Loucy (cell line): ENCODE data around the gene GIPR.

Experiments
- H2AFZ ChIP-seq: fragments of 200-600 bp; sonication (generic); 2 replicates; pipeline ENCODE4 v1.6.0; 2016; ENCODE audit warnings: antibody characterized with exemption, mild to moderate bottlenecking, low read length, moderate library complexity
- H3F3A ChIP-seq: fragments of 200-600 bp; 2 replicates; pipeline ENCODE4 v1.6.0; 2016; ENCODE audit warnings: antibody characterized with exemption, low read depth, mild to moderate bottlenecking
- H3K27me3 ChIP-seq: fragments of 200-600 bp; sonication (generic); 2 replicates; pipeline ENCODE4 v1.6.1; 2014; ENCODE audit warnings: low read length, mild to moderate bottlenecking; ENCODE audit not compliant: insufficient read depth, poor library complexity, severe bottlenecking
- H3K36me3 ChIP-seq: fragments of 200-600 bp; sonication (generic); 2 replicates; pipeline ENCODE4 v1.6.1; 2016; ENCODE audit warnings: low read length; ENCODE audit not compliant: insufficient read depth
- H3K4me1 ChIP-seq: fragments of 200-600 bp; sonication (generic); 2 replicates; pipeline ENCODE4 v1.5.1; 2014; ENCODE audit warnings: low read length, mild to moderate bottlenecking; ENCODE audit not compliant: insufficient read depth, poor library complexity, severe bottlenecking
- H3K4me2 ChIP-seq: fragments of 200-600 bp; sonication (generic); 2 replicates; pipeline ENCODE4 v1.6.0; 2014; ENCODE audit warnings: antibody characterized with exemption, low read length, low read depth, mild to moderate bottlenecking; ENCODE audit not compliant: poor library complexity, severe bottlenecking
- H3K4me3 ChIP-seq: fragments of 200-600 bp; sonication (generic); 2 replicates; pipeline ENCODE4 v1.5.1; 2014; ENCODE audit warnings: low read length, mild to moderate bottlenecking, mixed read lengths; ENCODE audit not compliant: poor library complexity, severe bottlenecking
- H3K79me2 ChIP-seq: fragments of 200-600 bp; sonication (generic); 2 replicates; pipeline ENCODE4 v1.6.1; 2014; ENCODE audit warnings: low read length; ENCODE audit not compliant: insufficient read depth
- H3K9ac ChIP-seq: fragments of 200-600 bp; sonication (generic); 2 replicates; pipeline ENCODE4 v1.6.0; 2014; ENCODE audit warnings: mild to moderate bottlenecking, low read depth, low read length, moderate library complexity; ENCODE audit not compliant: poor library complexity, severe bottlenecking
- H3K9me2 ChIP-seq: fragments of 200-600 bp; sonication (generic); replicated peaks from 2 replicates; pipeline ENCODE4 v1.6.1; 2016; ENCODE audit warnings: low read depth, low read length, mixed read lengths
- H3K9me3 ChIP-seq: fragments of 200-600 bp; sonication (generic); 2 replicates; pipeline ENCODE4 v1.6.1; 2014; ENCODE audit warnings: mild to moderate bottlenecking, antibody characterized with exemption, low read length, low read depth; ENCODE audit not compliant: insufficient read depth
- H4K20me1 ChIP-seq: fragments of 200-600 bp; sonication (generic); 2 replicates; pipeline ENCODE4 v1.6.0; 2014; ENCODE audit warnings: antibody characterized with exemption, low read length, mild to moderate bottlenecking; ENCODE audit not compliant: insufficient read depth, poor library complexity, severe bottlenecking
- EZH2phosphoT487 ChIP-seq: fragments of 200-600 bp; IDR thresholded peaks from 2 replicates; pipeline ENCODE4 v1.6.1; 2018; ENCODE audit warnings: antibody characterized with exemption, mild to moderate bottlenecking, moderate library complexity, borderline replicate concordance
- TF ChIP-seq, protein P1 (sequence below): fragments of 200-600 bp; sonication (generic); conservative IDR thresholded peaks from 2 replicates; pipeline ENCODE4 v1.5.1; 2014; ENCODE audit warnings: mild to moderate bottlenecking, antibody characterized with exemption, low read length

The GIPR gene

DNA sequence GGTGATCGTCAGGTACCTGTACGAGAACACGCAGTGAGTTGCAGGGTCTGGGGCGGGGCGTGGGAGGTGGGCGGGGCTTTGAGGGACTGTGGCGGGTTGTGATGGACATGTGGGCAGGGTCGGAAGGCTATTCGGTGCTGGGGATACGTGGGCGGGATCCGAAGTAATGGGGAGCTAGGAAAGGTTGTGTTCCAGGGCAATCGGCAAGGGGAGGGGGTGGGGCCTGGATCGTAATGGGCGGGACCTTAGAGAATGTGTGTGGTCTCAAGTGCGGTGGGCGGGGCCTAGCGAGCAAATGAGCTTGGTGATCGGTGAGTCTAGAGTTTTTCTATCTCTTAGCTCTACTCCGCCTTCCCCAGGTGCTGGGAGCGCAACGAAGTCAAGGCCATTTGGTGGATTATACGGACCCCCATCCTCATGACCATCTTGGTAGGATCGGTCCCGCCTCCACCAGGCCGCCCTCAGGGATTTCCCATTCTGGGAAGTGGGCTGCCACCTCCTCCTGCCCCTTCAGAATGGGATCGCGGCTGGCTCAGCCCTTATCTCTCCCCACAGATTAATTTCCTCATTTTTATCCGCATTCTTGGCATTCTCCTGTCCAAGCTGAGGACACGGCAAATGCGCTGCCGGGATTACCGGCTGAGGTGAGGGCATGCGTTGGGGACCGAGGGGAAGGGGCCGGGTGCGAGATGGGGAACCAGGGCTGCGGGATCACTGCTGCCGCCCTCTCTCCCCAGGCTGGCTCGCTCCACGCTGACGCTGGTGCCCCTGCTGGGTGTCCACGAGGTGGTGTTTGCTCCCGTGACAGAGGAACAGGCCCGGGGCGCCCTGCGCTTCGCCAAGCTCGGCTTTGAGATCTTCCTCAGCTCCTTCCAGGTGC lies 9.6 kb downstream of the GIPR start:
- no peaks in the 10 kb centered on the region for H3K36me3 ChIP-seq
- H3K4me1 ChIP-seq: peaks cover 3% of the 10 kb centered on the region
- H3K79me2 ChIP-seq: no peaks in the 10 kb centered on the region
- no peaks in the 10 kb centered on the region for H3K27me3 ChIP-seq
- H3K4me3 ChIP-seq: no peak overlapping the region
- no peaks in the 10 kb centered on the region for H3F3A ChIP-seq
- H3K9me2 ChIP-seq: no peaks in the 10 kb centered on the region
- no peak overlapping the region for H3K4me2 ChIP-seq
- TF ChIP-seq EZH2phosphoT487: no peak
- TF ChIP-seq, protein P1, sequence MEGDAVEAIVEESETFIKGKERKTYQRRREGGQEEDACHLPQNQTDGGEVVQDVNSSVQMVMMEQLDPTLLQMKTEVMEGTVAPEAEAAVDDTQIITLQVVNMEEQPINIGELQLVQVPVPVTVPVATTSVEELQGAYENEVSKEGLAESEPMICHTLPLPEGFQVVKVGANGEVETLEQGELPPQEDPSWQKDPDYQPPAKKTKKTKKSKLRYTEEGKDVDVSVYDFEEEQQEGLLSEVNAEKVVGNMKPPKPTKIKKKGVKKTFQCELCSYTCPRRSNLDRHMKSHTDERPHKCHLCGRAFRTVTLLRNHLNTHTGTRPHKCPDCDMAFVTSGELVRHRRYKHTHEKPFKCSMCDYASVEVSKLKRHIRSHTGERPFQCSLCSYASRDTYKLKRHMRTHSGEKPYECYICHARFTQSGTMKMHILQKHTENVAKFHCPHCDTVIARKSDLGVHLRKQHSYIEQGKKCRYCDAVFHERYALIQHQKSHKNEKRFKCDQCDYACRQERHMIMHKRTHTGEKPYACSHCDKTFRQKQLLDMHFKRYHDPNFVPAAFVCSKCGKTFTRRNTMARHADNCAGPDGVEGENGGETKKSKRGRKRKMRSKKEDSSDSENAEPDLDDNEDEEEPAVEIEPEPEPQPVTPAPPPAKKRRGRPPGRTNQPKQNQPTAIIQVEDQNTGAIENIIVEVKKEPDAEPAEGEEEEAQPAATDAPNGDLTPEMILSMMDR: no peak
- no peaks in the 10 kb centered on the region for H4K20me1 ChIP-seq
- H3K9me3 ChIP-seq: no peaks in the 10 kb centered on the region
- no peak overlapping the region for H3K9ac ChIP-seq
- no peak overlapping the region for H2AFZ ChIP-seq

DNA sequence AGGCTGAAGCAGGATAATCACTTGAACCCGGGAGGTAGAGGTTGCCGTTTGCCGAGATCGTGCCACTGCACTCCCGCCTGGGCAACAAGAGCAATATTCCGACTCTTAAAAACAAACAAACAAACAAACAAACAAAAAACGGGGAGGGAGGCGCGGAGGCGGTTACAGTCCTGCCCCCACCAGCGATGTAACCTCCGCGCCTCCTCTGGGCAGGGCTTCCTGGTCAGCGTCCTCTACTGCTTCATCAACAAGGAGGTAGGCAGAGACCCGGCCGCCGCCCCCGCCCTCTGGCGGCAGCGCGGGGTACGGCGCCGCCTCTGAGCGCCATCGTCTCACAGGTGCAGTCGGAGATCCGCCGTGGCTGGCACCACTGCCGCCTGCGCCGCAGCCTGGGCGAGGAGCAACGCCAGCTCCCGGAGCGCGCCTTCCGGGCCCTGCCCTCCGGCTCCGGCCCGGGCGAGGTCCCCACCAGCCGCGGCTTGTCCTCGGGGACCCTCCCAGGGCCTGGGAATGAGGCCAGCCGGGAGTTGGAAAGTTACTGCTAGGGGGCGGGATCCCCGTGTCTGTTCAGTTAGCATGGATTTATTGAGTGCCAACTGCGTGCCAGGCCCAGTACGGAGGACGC lies 13.5 kb downstream of the GIPR start:
- Histone ChIP-seq H3K4me1 (peaks cover 3% of the 10 kb centered on the region), H3F3A (no peaks in the 10 kb centered on the region), H3K36me3 (peaks cover 10% of the 10 kb centered on the region; the same call in 1 of the 2 replicates), H2AFZ (peak overlapping the region; percentile 94), H3K4me2 (peak overlapping the region; percentile 69), H3K27me3 (no peaks in the 10 kb centered on the region), H3K9ac (peak overlapping the region; percentile 56), H3K79me2 (no peaks in the 10 kb centered on the region), H3K9me2 (no peaks in the 10 kb centered on the region), H4K20me1 (no peaks in the 10 kb centered on the region), H3K4me3 (peak overlapping the region; percentile 60), H3K9me3 (no peaks in the 10 kb centered on the region)
- TF ChIP-seq, protein P1: peak; percentile 79
- no peak for TF ChIP-seq EZH2phosphoT487

DNA sequence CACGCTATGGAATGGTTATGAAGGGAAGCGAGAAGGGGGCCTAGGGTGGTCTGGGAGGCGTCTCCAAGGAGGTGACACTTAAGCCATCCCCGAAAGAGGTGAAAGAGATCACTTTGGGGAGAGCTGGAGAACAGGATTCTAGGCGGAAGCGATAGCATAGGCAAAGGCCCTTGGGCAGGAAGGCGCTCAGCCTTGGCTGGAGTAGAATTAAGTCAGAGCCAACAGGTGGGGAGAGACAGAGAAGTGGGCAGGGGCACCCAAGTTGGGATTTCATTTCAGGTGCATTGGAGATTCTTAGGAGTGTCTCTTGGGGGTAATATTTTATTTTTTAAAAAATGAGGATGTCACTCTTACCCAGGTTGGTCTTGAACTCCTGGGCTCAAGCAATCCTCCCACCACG lies 14.1 kb downstream of the GIPR start:
- H3K27me3 ChIP-seq: no peaks in the 10 kb centered on the region
- H3K9me2 ChIP-seq: no peaks in the 10 kb centered on the region
- no peak for TF ChIP-seq EZH2phosphoT487
- TF ChIP-seq, protein P1: no peak
- H3K9me3 ChIP-seq: no peaks in the 10 kb centered on the region
- H3K9ac ChIP-seq: peak overlapping the region; percentile 56
- H3K79me2 ChIP-seq: no peaks in the 10 kb centered on the region
- H3K36me3 ChIP-seq: peaks cover 14% of the 10 kb centered on the region; the same call in 1 of the 2 replicates
- peak overlapping the region; percentile 94 for H2AFZ ChIP-seq
- peaks cover 3% of the 10 kb centered on the region for H3K4me1 ChIP-seq
- H3K4me2 ChIP-seq: peak overlapping the region; percentile 69
- H3F3A ChIP-seq: no peaks in the 10 kb centered on the region
- no peaks in the 10 kb centered on the region for H4K20me1 ChIP-seq
- peak overlapping the region; percentile 60 for H3K4me3 ChIP-seq
